ENCODE measurements around the gene GPR82. TPM values are rescaled to one million over a fixed set of nuclear protein-coding genes. Genes with fewer than 3 reads are reported as not detected.

Gene GPR82
- polyA plus RNA-seq, 2 of the 4 experiments (the other 2 are of a cell fraction), result not detected

- WGBS (ENCODE audit: missing lambda C conversion rate), result 100% methylated on average over 1 of the region's 1 CpG
- POLR2A ChIA-PET, result no interaction called here
- H3K4me3 ChIP-seq, result no peak overlapping the region
- H3K27ac ChIP-seq, result no peak overlapping the region
- H3K4me1 ChIP-seq, result no peaks in the 10 kb centered on the region
- DNase-seq (ENCODE audit: low read depth in 1 of 2, low spot score in 1 of 2), result no peak
- ATAC-seq, result no peak
- H3K4me2 ChIP-seq, result no peak overlapping the region
- no peak for FAIRE-seq
- no peak for TF ChIP-seq ZSCAN20 (CRISPR knock-in tag; IDR thresholded peaks at IDR 0.05)
- CTCF ChIA-PET, result no interaction called here
- no peaks in the 10 kb centered on the region for H3K9me3 ChIP-seq
These were observed 16.8 kb upstream of the GPR82 start for GRCh38 chrX:41707218-41707617.

- H3K4me2 ChIP-seq, result no peak overlapping the region
These were observed 15.5 kb upstream of the GPR82 start for GRCh38 chrX:41708486-41708885.

GRCh38 chrX:41711021-41711667 is 12.8 kb upstream of the GPR82 start:
- no peak for DNase-seq (ENCODE audit: low read depth in 1 of 2, low spot score in 1 of 2)
- no peak overlapping the region for H3K4me2 ChIP-seq
- H3K27ac ChIP-seq, result no peak overlapping the region
- CTCF ChIA-PET, result no interaction called here
- H3K9me3 ChIP-seq, result no peaks in the 10 kb centered on the region
- 89% methylated on average over 5 of the region's 5 CpGs for WGBS (ENCODE audit: missing lambda C conversion rate)
- no peak overlapping the region for H3K4me3 ChIP-seq
- POLR2A ChIA-PET, result no interaction called here
- no peak for ATAC-seq
- H3K4me1 ChIP-seq, result no peaks in the 10 kb centered on the region
- FAIRE-seq, result peak; percentile 7
- TF ChIP-seq RAD21 (conservative IDR thresholded peaks at IDR 0.05 in 1 of 2, IDR thresholded peaks at IDR 0.05 in 1 of 2), result no peak
- no peak for TF ChIP-seq HOXB5 (CRISPR knock-in tag; IDR thresholded peaks at IDR 0.05)
- TF ChIP-seq NR3C1 (IDR thresholded peaks at IDR 0.05), result no peak
- TF ChIP-seq FOSB (CRISPR knock-in tag; IDR thresholded peaks at IDR 0.05), result no peak
- TF ChIP-seq FOXS1 (CRISPR knock-in tag; IDR thresholded peaks at IDR 0.05), result no peak
- TF ChIP-seq RARB (CRISPR knock-in tag; IDR thresholded peaks at IDR 0.05), result no peak
- no peak for TF ChIP-seq JUN (IDR thresholded peaks at IDR 0.05)
- TF ChIP-seq GATA3 (IDR thresholded peaks at IDR 0.05; ENCODE audit: borderline replicate concordance), result no peak
- no peak for TF ChIP-seq ZSCAN20 (CRISPR knock-in tag; IDR thresholded peaks at IDR 0.05)
- TF ChIP-seq BHLHE40 (IDR thresholded peaks at IDR 0.05; ENCODE audit: low read depth, low read length), result no peak

More at GRCh38 chrX:41708486-41708885, 15.5 kb upstream of the GPR82 start:
- Histone ChIP-seq H3K27ac (no peak overlapping the region), H3K9me3 (no peaks in the 10 kb centered on the region), H3K4me1 (no peaks in the 10 kb centered on the region), H3K4me3 (no peak overlapping the region)
- peak in 1 of 2 experiments; percentile 5; a peak in 1 of 5 replicates for TF ChIP-seq RAD21 (conservative IDR thresholded peaks at IDR 0.05 in 1 of 2, IDR thresholded peaks at IDR 0.05 in 1 of 2)
- TF ChIP-seq EHF (CRISPR knock-in tag; IDR thresholded peaks at IDR 0.05), result no peak
- ChIA-PET CTCF (interaction anchor here (1.0 kb wide), 1 partner anchor 14 kb away, joined by 4 read pairs; no protein-coding TSS in a partner anchor), POLR2A (no interaction called here)
- WGBS (ENCODE audit: missing lambda C conversion rate), result 64% methylated on average over 3 of the region's 3 CpGs
- FAIRE-seq, result no peak
- DNase-seq (ENCODE audit: low read depth in 1 of 2, low spot score in 1 of 2), result no peak
- no peak for ATAC-seq

GRCh38 chrX:41716222-41716621 is 7.8 kb upstream of the GPR82 start:
- 93% methylated on average over 5 of the region's 5 CpGs for WGBS (ENCODE audit: missing lambda C conversion rate)
- peaks cover 3% of the 10 kb centered on the region; the same call in 1 of the 3 replicates for H3K9me3 ChIP-seq
- H3K4me2 ChIP-seq, result no peak overlapping the region
- no peak for TF ChIP-seq ATOH8 (CRISPR knock-in tag; IDR thresholded peaks at IDR 0.05; ENCODE audit: low read depth)
- no peak for TF ChIP-seq CBX2 (IDR thresholded peaks at IDR 0.05; ENCODE audit: borderline replicate concordance, low read depth)
- no peak for TF ChIP-seq TP53 (CRISPR knock-in tag; IDR thresholded peaks at IDR 0.05)
- TF ChIP-seq CBX8 (IDR thresholded peaks at IDR 0.05), result no peak
- TF ChIP-seq ELK1 (IDR thresholded peaks at IDR 0.05; ENCODE audit: low read depth, low read length), result no peak
- no peak for TF ChIP-seq REST (IDR thresholded peaks at IDR 0.05)
- H3K27ac ChIP-seq, result no peak overlapping the region
- ATAC-seq (no peak), FAIRE-seq (no peak), DNase-seq (ENCODE audit: low read depth in 1 of 2, low spot score in 1 of 2) (no peak)
- H3K4me3 ChIP-seq, result no peak overlapping the region
- POLR2A ChIA-PET, result no interaction called here
- CTCF ChIA-PET, result no interaction called here
- H3K4me1 ChIP-seq, result no peaks in the 10 kb centered on the region

All from A549 (cell line).